Small intestine (tissue), 7 donors: ENCODE results near the gene NGLY1. TPM values are rescaled to one million over a fixed set of nuclear protein-coding genes. Genes with fewer than 3 reads are reported as not detected.

Experiments
- DNase-seq, 2 donors: peaks; one replicate each; pipeline versions ENCODE4 v3.0.0 to v3.0.0-alpha.2; 2013
- FAIRE-seq: peaks from 2 replicates; lab custom pipeline; 2012; peaks lifted over from hg19 to GRCh38; lab: Jason Lieb, UNC
- H3K27ac ChIP-seq, 3 donors: one replicate each; pipeline ENCODE4 v1.5.1; 2013; ENCODE audit warnings: low read length in 2 of 3, mild to moderate bottlenecking in 2 of 3, control low read depth in 1 of 3, inconsistent platforms in 1 of 3, low read depth in 1 of 3, moderate library complexity in 1 of 3
- H3K27me3 ChIP-seq, 3 donors: one replicate each; pipeline ENCODE4 v1.6.1; 2013; ENCODE audit warnings: low read length in 3 of 3, inconsistent platforms in 1 of 3; ENCODE audit not compliant: control insufficient read depth in 3 of 3, insufficient read depth in 3 of 3
- H3K36me3 ChIP-seq, 3 donors: one replicate each; pipeline ENCODE4 v1.6.1; 2013; ENCODE audit warnings: low read length in 3 of 3, inconsistent platforms in 1 of 3, low read depth in 1 of 3, mild to moderate bottlenecking in 1 of 3, moderate library complexity in 1 of 3; ENCODE audit not compliant: control insufficient read depth in 3 of 3, insufficient read depth in 2 of 3
- H3K4me1 ChIP-seq, 3 donors: one replicate each; pipeline ENCODE4 v1.6.1; 2013; ENCODE audit warnings: low read length in 2 of 3, inconsistent platforms in 1 of 3, low read depth in 1 of 3, mild to moderate bottlenecking in 1 of 3, moderate library complexity in 1 of 3; ENCODE audit not compliant: control insufficient read depth in 3 of 3, insufficient read depth in 2 of 3
- H3K4me3 ChIP-seq, 3 donors: one replicate each; pipeline ENCODE4 v1.5.1; 2013; ENCODE audit warnings: low read length in 3 of 3, control low read depth in 1 of 3, inconsistent platforms in 1 of 3, low read depth in 1 of 3, mild to moderate bottlenecking in 1 of 3, moderate library complexity in 1 of 3
- H3K9me3 ChIP-seq, 2 donors: one replicate each; pipeline ENCODE4 v1.6.1; 2013; ENCODE audit warnings: low read depth in 1 of 2, low read length in 1 of 2; ENCODE audit not compliant: control insufficient read depth in 2 of 2, insufficient read depth in 1 of 2
- WGBS, 3 donors: extraction: QIAGEN DNeasy Blood & Tissue Kit; methylation state at CpG; one replicate each; pipeline ENCODE4 v1.1.7; 2013; 5-methylcytosine and 5-hydroxymethylcytosine counted together
- polyA plus RNA-seq, 4 donors: library from polyadenylated mRNA; stranded (reverse) in 3 of 4; unstranded in 1 of 4; fragments of 200-250 nt in 3 of 4; fragments of 120-200 nt in 1 of 4; gene quantifications; one replicate each; pipeline versions ENCODE4 v1.2.1 to v1.2.3, GENCODE V29; 2013
- donor health status: healthy with polysubstance abuse.
- donor health status: control.
- donor health status: control.
- donor health status: Bipolar disorder and iron deficiency.
- donor health status: healthy.

Gene NGLY1
- polyA plus RNA-seq, 4 donors = 22.0 to 40.5 (median 33.2) TPM

DNA sequence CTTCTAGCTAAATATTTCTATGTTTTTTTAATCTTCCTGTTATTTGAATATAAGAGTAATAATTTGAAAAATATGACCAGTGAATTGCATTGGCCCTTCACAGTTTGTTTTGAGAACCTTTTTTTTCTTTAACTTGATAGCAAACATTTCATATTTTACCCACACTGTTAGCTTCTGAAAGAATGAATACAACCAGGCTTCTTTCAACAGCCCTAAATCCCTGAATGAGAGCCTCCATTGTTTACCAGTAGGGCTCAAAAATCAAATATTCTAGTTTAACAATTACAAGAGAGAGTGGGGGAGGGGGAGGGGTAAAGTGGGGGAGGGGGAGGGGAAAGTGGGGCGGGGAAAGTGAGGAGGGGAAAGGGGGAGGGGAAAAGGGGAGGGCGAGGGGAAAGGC lies 104.1 kb downstream of the NGLY1 start:
- Histone ChIP-seq H3K27me3 (no peaks in the 10 kb centered on the region), H3K36me3 (no peaks in the 10 kb centered on the region), H3K4me1 (no peaks in the 10 kb centered on the region), H3K27ac (no peak overlapping the region), H3K9me3 (peaks cover 0 to 3% of the 10 kb centered on the region in 2 donors), H3K4me3 (no peak overlapping the region)
- DNase-seq = no peak
- FAIRE-seq = no peak
- 82 to 100% (median 93%) methylated on average over 2 of the region's 2 CpGs for WGBS, 3 donors

DNA sequence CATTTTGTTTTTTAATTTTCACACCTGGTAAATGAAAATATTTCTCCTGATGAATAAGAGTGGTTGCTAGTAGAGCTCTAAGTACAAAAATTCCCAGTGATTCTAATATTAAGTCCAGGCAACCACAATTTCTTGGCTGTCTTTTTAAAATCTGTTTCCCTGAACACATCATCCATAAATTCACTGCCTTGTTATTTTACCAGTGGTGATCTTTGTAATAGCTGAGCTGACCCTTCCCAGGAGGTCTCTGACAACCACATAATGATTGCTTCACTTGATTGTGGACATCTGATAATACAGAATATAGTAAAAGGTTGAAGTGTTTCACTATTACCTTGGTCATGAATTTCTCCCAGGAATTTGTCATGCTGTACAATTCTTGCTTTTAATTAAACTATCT lies 104.7 kb downstream of the NGLY1 start:
- no peak for DNase-seq
- no peaks in the 10 kb centered on the region for H3K4me1 ChIP-seq
- H3K36me3 ChIP-seq = no peaks in the 10 kb centered on the region
- H3K27me3 ChIP-seq = no peaks in the 10 kb centered on the region
- H3K27ac ChIP-seq = no peak overlapping the region
- no peak for FAIRE-seq
- H3K4me3 ChIP-seq = no peak overlapping the region
- peaks cover 0 to 9% of the 10 kb centered on the region in 2 donors for H3K9me3 ChIP-seq

DNA sequence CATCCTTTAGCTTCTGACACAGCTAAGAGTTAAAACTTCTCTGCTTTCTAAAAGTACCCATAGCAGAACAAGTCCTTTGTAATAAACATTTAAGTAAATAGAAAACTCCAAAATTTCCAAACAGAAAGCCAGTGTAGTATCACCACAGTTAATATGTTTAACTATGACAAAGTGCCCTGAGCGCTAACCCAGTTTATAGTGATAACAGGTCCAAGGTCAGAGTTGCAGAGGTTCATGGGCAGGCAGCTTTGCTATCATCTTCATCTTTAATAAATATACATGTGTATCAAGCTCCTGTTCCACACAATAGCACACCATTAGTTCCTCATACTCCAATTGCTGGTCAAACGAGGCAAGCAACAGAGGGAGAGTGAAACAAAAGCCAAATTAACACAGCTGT lies 106.1 kb downstream of the NGLY1 start:
- 7 to 48% (median 36%) methylated on average over 2 of the region's 2 CpGs for WGBS, 3 donors
- H3K36me3 ChIP-seq = no peaks in the 10 kb centered on the region
- H3K27me3 ChIP-seq = no peaks in the 10 kb centered on the region
- no peak overlapping the region for H3K4me3 ChIP-seq
- H3K9me3 ChIP-seq = peaks cover 0 to 12% of the 10 kb centered on the region in 2 donors
- no peak overlapping the region for H3K27ac ChIP-seq
- DNase-seq = peak in 1 of 2 donors; percentile 59
- no peaks in the 10 kb centered on the region for H3K4me1 ChIP-seq
- no peak for FAIRE-seq

DNA sequence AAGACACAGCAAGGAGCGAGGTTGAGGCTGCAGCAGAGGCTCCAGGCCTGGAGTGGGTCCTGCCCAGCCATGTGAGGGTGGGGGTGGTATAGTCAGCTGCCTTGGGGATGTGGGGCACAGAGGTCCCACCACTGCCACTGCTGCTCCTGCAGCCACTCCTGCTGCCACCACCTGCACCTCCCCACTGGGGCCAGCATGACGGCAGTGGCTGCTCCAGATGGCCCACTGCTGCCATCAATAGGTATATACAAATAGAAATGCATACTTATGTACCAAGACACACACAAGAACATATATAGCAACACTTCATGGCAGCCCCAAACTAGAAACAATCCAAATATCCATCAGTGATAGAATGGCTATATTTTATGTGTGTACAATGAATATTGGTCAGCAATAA lies 108.6 kb downstream of the NGLY1 start:
- DNase-seq (no peak), FAIRE-seq (no peak)

DNA sequence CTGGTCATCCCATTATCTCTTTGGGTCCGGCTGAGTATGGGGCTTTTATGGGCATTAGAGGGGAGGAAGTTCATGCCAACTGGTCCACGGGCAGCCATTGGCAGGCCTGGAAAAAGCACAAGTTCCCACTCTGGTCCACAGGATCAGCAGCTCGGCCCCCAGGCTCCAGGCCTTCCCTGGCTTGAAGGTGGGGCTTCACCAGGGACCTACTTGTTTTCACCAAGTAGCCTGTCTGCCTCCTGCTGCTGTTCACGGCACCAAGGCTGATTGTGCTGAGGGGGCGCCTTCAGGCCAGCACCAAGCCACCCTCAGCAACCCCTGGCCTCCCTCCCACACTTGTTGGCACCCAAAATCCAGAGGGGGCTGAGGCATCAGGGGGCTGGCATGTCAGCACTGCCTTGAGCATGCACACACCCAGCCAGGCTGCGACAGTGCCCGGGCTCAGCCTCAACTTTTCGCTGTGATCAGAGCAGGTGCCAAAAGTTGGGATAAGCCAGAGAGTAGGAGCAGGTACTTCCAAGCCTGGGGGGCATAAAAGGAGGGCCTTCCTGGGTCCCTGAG lies 109.4 kb downstream of the NGLY1 start:
- DNase-seq (no peak), FAIRE-seq (no peak)
- no peak overlapping the region for H3K4me3 ChIP-seq
- H3K9me3 ChIP-seq = peaks cover 0 to 12% of the 10 kb centered on the region in 2 donors
- H3K27ac ChIP-seq = no peak overlapping the region
- no peaks in the 10 kb centered on the region for H3K27me3 ChIP-seq
- H3K4me1 ChIP-seq = no peaks in the 10 kb centered on the region
- H3K36me3 ChIP-seq = no peaks in the 10 kb centered on the region
- WGBS, 3 donors = 92 to 96% (median 93%) methylated on average over 8 of the region's 8 CpGs

More for the DNA sequence above, 108.6 kb downstream of the NGLY1 start:
- WGBS, 3 donors = 73 to 91% (median 81%) methylated on average over 2 of the region's 2 CpGs
- no peak overlapping the region for H3K4me3 ChIP-seq
- peaks cover 0 to 12% of the 10 kb centered on the region in 2 donors for H3K9me3 ChIP-seq
- H3K4me1 ChIP-seq = no peaks in the 10 kb centered on the region
- no peak overlapping the region for H3K27ac ChIP-seq
- H3K27me3 ChIP-seq = no peaks in the 10 kb centered on the region
- no peaks in the 10 kb centered on the region for H3K36me3 ChIP-seq

Other genes starting within 250 kb of the NGLY1 start
- 100 to 1,000 TPM in 1 of 4 donors, 10 to 100 TPM in 3; 38.0 to 109 (median 47.2) TPM for gene TOP2B, start 118.5 kb downstream of the NGLY1 start, polyA plus RNA-seq
- 10 to 100 TPM; 14.7 to 25.1 (median 18.6) TPM for gene OXSM, start 6.6 kb upstream of the NGLY1 start, polyA plus RNA-seq